ENCODE results near the gene SHTN1.

- TF ChIP-seq CTCF (conservative IDR thresholded peaks at IDR 0.05; ENCODE audit: low read depth, low read length) (no peak), CEBPB (IDR thresholded peaks at IDR 0.05; ENCODE audit: low read depth, low read length) (no peak), RAD21 (IDR thresholded peaks at IDR 0.05; ENCODE audit: low read length) (no peak), POLR2A (IDR thresholded peaks at IDR 0.05; ENCODE audit: low read depth, low read length) (no peak), MAFK (IDR thresholded peaks at IDR 0.05; ENCODE audit: low read depth, low read length) (no peak), CHD1 (IDR thresholded peaks at IDR 0.05; ENCODE audit: low read depth, low read length) (no peak), RFX5 (IDR thresholded peaks at IDR 0.05; ENCODE audit: low read depth, low read length) (no peak), MXI1 (IDR thresholded peaks at IDR 0.05; ENCODE audit: borderline replicate concordance, low read depth, low read length) (no peak), ELK1 (IDR thresholded peaks at IDR 0.05; ENCODE audit: borderline replicate concordance, low read depth, low read length) (no peak)
Measured at GRCh38 chr10:116960066-116960776, 44.8 kb downstream of the SHTN1 start.
